ENCODE data around the gene BEND3.
"Not testable (repeated sequence)": the region's sequence is repeated elsewhere in the genome, so short reads cannot be mapped to it uniquely, and the experiment has no call there.

- TF ChIP-seq CTCF, POLR2A (IDR thresholded peaks at IDR 0.05): not testable (repeated sequence)
These were observed 30.9 kb downstream of the BEND3 start for GRCh38 chr6:107084459-107084858.

Measured in ovary (tissue), 3 donors.